Measurements from ENCODE around the gene RFX8. TPM values are rescaled to one million over a fixed set of nuclear protein-coding genes. Genes with fewer than 3 reads are reported as not detected.
A peak's percentile ranks its signal among the peaks of the same experiment; 100 is the strongest.

Gene RFX8
- total and polyA plus RNA-seq, 2 of the 8 experiments (the other 6 are each of a cell fraction or from before 2014, with no cell fraction given) = 0.60 to 0.97 TPM

- TF ChIP-seq RFX5 (IDR thresholded peaks at IDR 0.05; ENCODE audit: borderline replicate concordance, low read depth, low read length) (no peak), HDAC2 (IDR thresholded peaks at IDR 0.05; ENCODE audit: borderline replicate concordance in 1 of 2, low read depth in 2 of 2, low read length in 2 of 2) (0 out of 4 replicates have a peak, but pooled peaks of 1 of the 2 experiments have one; percentile 41), ATF3 (IDR thresholded peaks at IDR 0.05; ENCODE audit: insufficient read depth, low read depth, low read length) (no peak), POLR2AphosphoS5 (IDR thresholded peaks at IDR 0.05; ENCODE audit: low read depth, low read length) (no peak), CHD1 (IDR thresholded peaks at IDR 0.05; ENCODE audit: low read depth, low read length) (no peak), CTCF (IDR thresholded peaks at IDR 0.05; ENCODE audit: control extremely low read depth in 1 of 3, insufficient read depth in 1 of 3, low read depth in 1 of 3, low read length in 3 of 3) (peak; percentile 68 to 98 (median 70)), GABPA (IDR thresholded peaks at IDR 0.05; ENCODE audit: borderline replicate concordance, insufficient read depth, low read length) (peak; percentile 13; the same call in 1 of the 2 replicates), SIRT6 (IDR thresholded peaks at IDR 0.05; ENCODE audit: low read length) (no peak), CHD2 (IDR thresholded peaks at IDR 0.05; ENCODE audit: low read length) (no peak), CBX8 (IDR thresholded peaks at IDR 0.05; ENCODE audit: borderline replicate concordance, low read depth, low read length) (no peak), NRF1 (IDR thresholded peaks at IDR 0.05; ENCODE audit: low read depth, low read length) (no peak), KDM5A (IDR thresholded peaks at IDR 0.05; ENCODE audit: low read length) (no peak), BACH1 (IDR thresholded peaks at IDR 0.05; ENCODE audit: low read length) (peak; percentile 50), GTF2F1 (IDR thresholded peaks at IDR 0.05; ENCODE audit: borderline replicate concordance, low read depth, low read length) (no peak), RNF2 (IDR thresholded peaks at IDR 0.05; ENCODE audit: borderline replicate concordance, low read depth, low read length, missing control alignments, poor library complexity, severe bottlenecking) (no peak), MAFK (IDR thresholded peaks at IDR 0.05; ENCODE audit: low read depth, low read length) (no peak), POLR2A (IDR thresholded peaks at IDR 0.05; ENCODE audit: control extremely low read depth in 1 of 2, low read depth in 2 of 2, low read length in 2 of 2) (no peak), CEBPB (IDR thresholded peaks at IDR 0.05; ENCODE audit: low read depth, low read length) (no peak), USF2 (IDR thresholded peaks at IDR 0.05; ENCODE audit: low read length) (no peak), HDAC6 (IDR thresholded peaks at IDR 0.05; ENCODE audit: low read depth, low read length) (no peak)
Observed at GRCh38 chr2:101387151-101387834, 87.6 kb downstream of the RFX8 start, which contains the start of gene CREG2 (continued).

All from H1 (cell line).